Thyroid gland (tissue), 4 donors: ENCODE data around the gene TIMM44.

Source experiments
- POLR2A ChIP-seq, 2 donors: fragments of 450-650 bp; IDR thresholded peaks; one replicate each; pipeline ENCODE4 v1.6.1; 2017; ENCODE audit warnings: antibody characterized with exemption in 2 of 2, mild to moderate bottlenecking in 2 of 2, moderate library complexity in 1 of 2
- TF ChIP-seq, protein P1 (sequence below), 6 experiments: fragments of 200-600 bp in 3 of 6; fragments of 450-650 bp in 3 of 6; sonication (generic) in 3 of 6; IDR thresholded peaks; one replicate each; pipeline ENCODE4 v1.5.1; 2016 to 2019; ENCODE audit warnings: antibody characterized with exemption in 6 of 6, mild to moderate bottlenecking in 2 of 6, inconsistent platforms in 1 of 6, moderate library complexity in 1 of 6

DNA sequence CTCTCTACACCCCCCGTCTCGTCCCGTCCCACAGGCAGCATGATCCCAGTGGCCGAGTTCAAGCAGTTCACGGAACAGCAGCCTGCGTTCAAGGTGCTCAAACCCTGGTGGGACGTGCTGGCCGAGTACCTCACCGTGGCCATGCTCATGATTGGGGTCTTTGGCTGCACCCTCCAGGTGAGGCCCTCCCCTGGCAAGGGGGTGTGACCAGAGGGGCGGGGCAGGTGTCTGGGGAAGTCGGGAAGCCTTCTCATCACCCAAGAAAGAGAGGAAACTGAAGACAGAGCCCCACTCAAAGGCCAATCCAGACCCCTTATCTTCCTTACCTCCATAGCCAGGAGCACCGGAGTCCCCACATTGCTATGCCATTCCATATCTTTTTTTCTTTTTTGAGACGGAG, 47.9 kb downstream of the TIMM44 start:
- TF ChIP-seq, protein P1, sequence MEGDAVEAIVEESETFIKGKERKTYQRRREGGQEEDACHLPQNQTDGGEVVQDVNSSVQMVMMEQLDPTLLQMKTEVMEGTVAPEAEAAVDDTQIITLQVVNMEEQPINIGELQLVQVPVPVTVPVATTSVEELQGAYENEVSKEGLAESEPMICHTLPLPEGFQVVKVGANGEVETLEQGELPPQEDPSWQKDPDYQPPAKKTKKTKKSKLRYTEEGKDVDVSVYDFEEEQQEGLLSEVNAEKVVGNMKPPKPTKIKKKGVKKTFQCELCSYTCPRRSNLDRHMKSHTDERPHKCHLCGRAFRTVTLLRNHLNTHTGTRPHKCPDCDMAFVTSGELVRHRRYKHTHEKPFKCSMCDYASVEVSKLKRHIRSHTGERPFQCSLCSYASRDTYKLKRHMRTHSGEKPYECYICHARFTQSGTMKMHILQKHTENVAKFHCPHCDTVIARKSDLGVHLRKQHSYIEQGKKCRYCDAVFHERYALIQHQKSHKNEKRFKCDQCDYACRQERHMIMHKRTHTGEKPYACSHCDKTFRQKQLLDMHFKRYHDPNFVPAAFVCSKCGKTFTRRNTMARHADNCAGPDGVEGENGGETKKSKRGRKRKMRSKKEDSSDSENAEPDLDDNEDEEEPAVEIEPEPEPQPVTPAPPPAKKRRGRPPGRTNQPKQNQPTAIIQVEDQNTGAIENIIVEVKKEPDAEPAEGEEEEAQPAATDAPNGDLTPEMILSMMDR (IDR thresholded peaks at IDR 0.05), result no peak
- no peak for TF ChIP-seq POLR2A (IDR thresholded peaks at IDR 0.05)
